Measurements from ENCODE around the gene BICC1. TPM values are rescaled to one million over a fixed set of nuclear protein-coding genes. Genes with fewer than 3 reads are reported as not detected.

The BICC1 gene
- total and polyA plus RNA-seq, 2 of the 13 experiments (the other 11 are each of a cell fraction or from before 2014, with no cell fraction given) = 0.18 to 1.5 TPM

DNA sequence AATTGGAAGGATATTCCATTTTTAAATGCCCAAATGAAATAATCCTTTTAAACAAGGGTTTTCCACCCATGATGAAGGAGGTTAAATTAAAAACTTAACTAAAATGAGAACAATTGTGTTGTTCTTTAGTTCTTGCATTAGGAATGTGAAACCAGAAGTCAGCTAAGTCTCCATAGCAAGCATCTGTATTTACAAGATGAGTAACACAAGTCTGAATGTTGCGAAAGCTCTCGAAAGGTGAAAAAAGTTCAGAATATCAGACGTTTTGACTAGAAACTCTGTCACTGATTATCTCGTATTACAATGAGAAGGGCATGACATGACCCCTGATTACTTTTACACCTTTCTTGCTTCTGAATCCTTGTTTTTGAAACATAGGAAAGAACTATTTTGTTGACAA, 149.6 kb downstream of the BICC1 start (continued):
- TF ChIP-seq, protein P1, sequence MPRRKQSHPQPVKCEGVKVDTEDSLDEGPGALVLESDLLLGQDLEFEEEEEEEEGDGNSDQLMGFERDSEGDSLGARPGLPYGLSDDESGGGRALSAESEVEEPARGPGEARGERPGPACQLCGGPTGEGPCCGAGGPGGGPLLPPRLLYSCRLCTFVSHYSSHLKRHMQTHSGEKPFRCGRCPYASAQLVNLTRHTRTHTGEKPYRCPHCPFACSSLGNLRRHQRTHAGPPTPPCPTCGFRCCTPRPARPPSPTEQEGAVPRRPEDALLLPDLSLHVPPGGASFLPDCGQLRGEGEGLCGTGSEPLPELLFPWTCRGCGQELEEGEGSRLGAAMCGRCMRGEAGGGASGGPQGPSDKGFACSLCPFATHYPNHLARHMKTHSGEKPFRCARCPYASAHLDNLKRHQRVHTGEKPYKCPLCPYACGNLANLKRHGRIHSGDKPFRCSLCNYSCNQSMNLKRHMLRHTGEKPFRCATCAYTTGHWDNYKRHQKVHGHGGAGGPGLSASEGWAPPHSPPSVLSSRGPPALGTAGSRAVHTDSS (CRISPR knock-in tag; conservative IDR thresholded peaks at IDR 0.05) = no peak
- TF ChIP-seq HMG20A (CRISPR knock-in tag; IDR thresholded peaks at IDR 0.05; ENCODE audit: borderline replicate concordance) (peak; percentile 33; the same call in 1 of the 2 replicates), NFE2L1 (CRISPR knock-in tag; IDR thresholded peaks at IDR 0.05; ENCODE audit: borderline replicate concordance) (no peak), ZNF225 (CRISPR knock-in tag; IDR thresholded peaks at IDR 0.05) (no peak), ATF4 (CRISPR knock-in tag; IDR thresholded peaks at IDR 0.05) (peak in 1 of 2 experiments; percentile 48; a peak in 2 of 4 replicates), SIX4 (CRISPR knock-in tag; IDR thresholded peaks at IDR 0.05) (peak; percentile 71; the same call in 1 of the 2 replicates), CEBPB (IDR thresholded peaks at IDR 0.05; ENCODE audit: borderline replicate concordance, low read depth, low read length) (peak; percentile 90), EP300 (IDR thresholded peaks at IDR 0.05; ENCODE audit: low read depth in 2 of 2, low read length in 2 of 2) (peak in 1 of 2 experiments; percentile 57; a peak in 2 of 4 replicates), EP300 (CRISPR knock-in tag; IDR thresholded peaks at IDR 0.05; ENCODE audit: borderline replicate concordance) (no peak), ZSCAN31 (CRISPR knock-in tag; IDR thresholded peaks at IDR 0.05; ENCODE audit: low read depth) (no peak), ZNF264 (CRISPR knock-in tag; IDR thresholded peaks at IDR 0.05) (no peak), ZMAT5 (CRISPR knock-in tag; IDR thresholded peaks at IDR 0.05; ENCODE audit: borderline replicate concordance, low read depth) (no peak), SKI (IDR thresholded peaks at IDR 0.05; ENCODE audit: partially characterized antibody) (peak; percentile 12), ZNF280D (CRISPR knock-in tag; IDR thresholded peaks at IDR 0.05) (no peak), ZNF101 (CRISPR knock-in tag; IDR thresholded peaks at IDR 0.05; ENCODE audit: borderline replicate concordance, low read depth) (no peak), ZNF768 (CRISPR knock-in tag; IDR thresholded peaks at IDR 0.05) (no peak)
- TF ChIP-seq, protein P2, sequence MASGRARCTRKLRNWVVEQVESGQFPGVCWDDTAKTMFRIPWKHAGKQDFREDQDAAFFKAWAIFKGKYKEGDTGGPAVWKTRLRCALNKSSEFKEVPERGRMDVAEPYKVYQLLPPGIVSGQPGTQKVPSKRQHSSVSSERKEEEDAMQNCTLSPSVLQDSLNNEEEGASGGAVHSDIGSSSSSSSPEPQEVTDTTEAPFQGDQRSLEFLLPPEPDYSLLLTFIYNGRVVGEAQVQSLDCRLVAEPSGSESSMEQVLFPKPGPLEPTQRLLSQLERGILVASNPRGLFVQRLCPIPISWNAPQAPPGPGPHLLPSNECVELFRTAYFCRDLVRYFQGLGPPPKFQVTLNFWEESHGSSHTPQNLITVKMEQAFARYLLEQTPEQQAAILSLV (CRISPR knock-in tag; IDR thresholded peaks at IDR 0.05; ENCODE audit: borderline replicate concordance) = no peak
- TF ChIP-seq, protein P3, sequence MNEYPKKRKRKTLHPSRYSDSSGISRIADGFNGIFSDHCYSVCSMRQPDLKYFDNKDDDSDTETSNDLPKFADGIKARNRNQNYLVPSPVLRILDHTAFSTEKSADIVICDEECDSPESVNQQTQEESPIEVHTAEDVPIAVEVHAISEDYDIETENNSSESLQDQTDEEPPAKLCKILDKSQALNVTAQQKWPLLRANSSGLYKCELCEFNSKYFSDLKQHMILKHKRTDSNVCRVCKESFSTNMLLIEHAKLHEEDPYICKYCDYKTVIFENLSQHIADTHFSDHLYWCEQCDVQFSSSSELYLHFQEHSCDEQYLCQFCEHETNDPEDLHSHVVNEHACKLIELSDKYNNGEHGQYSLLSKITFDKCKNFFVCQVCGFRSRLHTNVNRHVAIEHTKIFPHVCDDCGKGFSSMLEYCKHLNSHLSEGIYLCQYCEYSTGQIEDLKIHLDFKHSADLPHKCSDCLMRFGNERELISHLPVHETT (CRISPR knock-in tag; conservative IDR thresholded peaks at IDR 0.05) = no peak
- TF ChIP-seq, protein P4, sequence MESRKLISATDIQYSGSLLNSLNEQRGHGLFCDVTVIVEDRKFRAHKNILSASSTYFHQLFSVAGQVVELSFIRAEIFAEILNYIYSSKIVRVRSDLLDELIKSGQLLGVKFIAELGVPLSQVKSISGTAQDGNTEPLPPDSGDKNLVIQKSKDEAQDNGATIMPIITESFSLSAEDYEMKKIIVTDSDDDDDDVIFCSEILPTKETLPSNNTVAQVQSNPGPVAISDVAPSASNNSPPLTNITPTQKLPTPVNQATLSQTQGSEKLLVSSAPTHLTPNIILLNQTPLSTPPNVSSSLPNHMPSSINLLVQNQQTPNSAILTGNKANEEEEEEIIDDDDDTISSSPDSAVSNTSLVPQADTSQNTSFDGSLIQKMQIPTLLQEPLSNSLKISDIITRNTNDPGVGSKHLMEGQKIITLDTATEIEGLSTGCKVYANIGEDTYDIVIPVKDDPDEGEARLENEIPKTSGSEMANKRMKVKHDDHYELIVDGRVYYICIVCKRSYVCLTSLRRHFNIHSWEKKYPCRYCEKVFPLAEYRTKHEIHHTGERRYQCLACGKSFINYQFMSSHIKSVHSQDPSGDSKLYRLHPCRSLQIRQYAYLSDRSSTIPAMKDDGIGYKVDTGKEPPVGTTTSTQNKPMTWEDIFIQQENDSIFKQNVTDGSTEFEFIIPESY (CRISPR knock-in tag; IDR thresholded peaks at IDR 0.05) = no peak
